K562 (cell line): ENCODE data around the gene MARS1. TPM values are rescaled to one million over a fixed set of nuclear protein-coding genes. Genes with fewer than 3 reads are reported as not detected.

Source experiments
- CHD7 ChIP-seq: fragments of 200-600 bp; sonication (generic); IDR thresholded peaks from one replicate; pipeline ENCODE4 v1.6.1; 2012; ENCODE audit warnings: mild to moderate bottlenecking, low read depth, low read length, inconsistent platforms
- PHB2 ChIP-seq: fragments of 450-650 bp; IDR thresholded peaks from 2 replicates; pipeline ENCODE4 v1.6.1; 2017; ENCODE audit warnings: low read depth
- RAD51 ChIP-seq: fragments of 450-650 bp; IDR thresholded peaks from 2 replicates; pipeline ENCODE4 v1.7.1; 2016; ENCODE audit warnings: low read depth, mild to moderate bottlenecking, borderline replicate concordance
- STAG1 ChIP-seq: sonication (generic); formaldehyde crosslinking; IDR thresholded peaks from 2 replicates; pipeline ENCODE4 v1.5.0; 2020; ENCODE audit warnings: missing genetic modification reagents, borderline replicate concordance
- ZBED1 ChIP-seq: IDR thresholded peaks from 2 replicates; pipeline ENCODE4 v1.6.1; 2014
- ZNF133 ChIP-seq: fragments of 250-450 bp; sonication (Bioruptor Pico); IDR thresholded peaks from 2 replicates; pipeline ENCODE4 v1.4.0; 2020; ENCODE audit warnings: mild to moderate bottlenecking
- ZNF263 ChIP-seq: sonication (generic); formaldehyde crosslinking; IDR thresholded peaks from 2 replicates; pipeline ENCODE4 v1.8.0; 2022; ENCODE audit warnings: mild to moderate bottlenecking, missing genetic modification reagents, borderline replicate concordance
- ZNF561 ChIP-seq: fragments of 450-650 bp; formaldehyde crosslinking; conservative IDR thresholded peaks from 2 replicates; pipeline ENCODE4 v1.4.0; 2020; ENCODE audit warnings: mild to moderate bottlenecking, moderate library complexity
- polyA plus RNA-seq, 8 experiments: library from polyadenylated mRNA; depleted of rRNA in 4 of 8; stranded (reverse) in 5 of 8; unstranded in 3 of 8; fragments of >200 nt; fragmentation: Nextera tagmentation in 2 of 8; fragmentation: Illumina TruSeq in 1 of 8; extraction: Ambion mirVana in 2 of 8; extraction: Trizol in 1 of 8; gene quantifications; 2 replicates each; pipeline versions ENCODE4 v1.2.1 to v1.2.3, GENCODE V29; 2011 to 2014; ENCODE audit warnings: inconsistent platforms in 1 of 8, missing spikeins in 1 of 8
- total RNA-seq, 7 experiments: library from RNA; depleted of rRNA in 6 of 7; stranded (reverse); fragments of >200 nt in 6 of 7; fragmentation: Illumina TruSeq in 2 of 7; extraction: Trizol in 2 of 7; gene quantifications; 2 replicates each; pipeline versions ENCODE4 v1.2.1 to v1.2.3, GENCODE V29; 2011 to 2021; ENCODE audit warnings: low replicate concordance in 1 of 7
- TF ChIP-seq, protein P1 (sequence below): fragments of 250-450 bp; sonication (Bioruptor Pico); IDR thresholded peaks from 2 replicates; pipeline ENCODE4 v1.5.0; 2021
- TF ChIP-seq, protein P2 (sequence below): sonication (generic); formaldehyde crosslinking; IDR thresholded peaks from 2 replicates; pipeline ENCODE4 v1.8.1; 2022; ENCODE audit warnings: missing genetic modification reagents
- TF ChIP-seq, protein P3 (sequence below): fragments of 450-650 bp; formaldehyde crosslinking; IDR thresholded peaks from 2 replicates; pipeline ENCODE4 v1.4.0; 2020; ENCODE audit warnings: mild to moderate bottlenecking, mixed read lengths
- TF ChIP-seq, protein P4 (sequence below): fragments of 250-450 bp; sonication (Bioruptor Pico); IDR thresholded peaks from 2 replicates; pipeline ENCODE4 v1.9.0; 2021; ENCODE audit warnings: mild to moderate bottlenecking

Gene MARS1
- total and polyA plus RNA-seq, 9 of the 15 experiments (the other 6 are each of a cell fraction or from before 2014, with no cell fraction given) = 117 to 382 (median 220) TPM

DNA sequence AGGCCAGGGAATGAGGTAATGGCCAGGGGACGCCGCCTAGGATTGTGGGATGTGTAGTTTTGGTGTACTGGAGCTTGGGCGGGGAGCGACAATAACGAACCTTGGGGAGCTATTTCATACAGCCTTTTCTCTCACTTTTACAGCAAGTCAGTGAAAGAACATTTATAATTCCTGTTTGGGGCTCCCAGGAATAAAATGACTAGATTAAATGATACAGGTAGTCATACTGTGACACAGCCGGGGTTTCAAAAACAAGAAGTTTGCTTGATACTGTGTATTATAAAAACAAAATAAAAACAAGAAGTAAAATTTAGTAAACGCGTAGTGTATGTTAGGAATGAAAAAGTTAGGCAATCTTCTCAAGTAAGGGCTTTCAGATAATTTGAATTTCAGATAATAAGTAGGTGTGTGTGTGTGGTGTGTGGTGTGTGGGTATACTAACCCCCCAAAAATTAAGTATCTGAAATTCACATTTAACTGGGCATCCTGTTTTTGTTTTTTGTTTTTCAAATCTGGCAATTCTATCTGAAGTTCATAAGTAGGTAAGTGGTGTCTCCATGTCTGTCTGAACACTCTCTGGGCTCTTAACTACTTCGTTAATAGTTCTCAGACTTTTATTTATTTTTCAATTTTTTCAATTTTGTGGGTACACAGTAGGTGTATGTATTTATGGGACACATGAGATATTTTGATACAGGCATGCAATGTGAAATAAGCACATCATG is 59.6 kb downstream of the MARS1 start (continued):
- TF ChIP-seq CHD7 (no peak), ZNF133 (CRISPR knock-in tag) (no peak), PHB2 (no peak), ZNF561 (no peak), ZBED1 (no peak; the same call in 1 of the 2 replicates), RAD51 (0 out of 2 replicates have a peak, but pooled peaks have one; percentile 8), ZNF263 (CRISPR knock-in tag) (no peak), STAG1 (CRISPR knock-in tag) (no peak)
- TF ChIP-seq, protein P1, sequence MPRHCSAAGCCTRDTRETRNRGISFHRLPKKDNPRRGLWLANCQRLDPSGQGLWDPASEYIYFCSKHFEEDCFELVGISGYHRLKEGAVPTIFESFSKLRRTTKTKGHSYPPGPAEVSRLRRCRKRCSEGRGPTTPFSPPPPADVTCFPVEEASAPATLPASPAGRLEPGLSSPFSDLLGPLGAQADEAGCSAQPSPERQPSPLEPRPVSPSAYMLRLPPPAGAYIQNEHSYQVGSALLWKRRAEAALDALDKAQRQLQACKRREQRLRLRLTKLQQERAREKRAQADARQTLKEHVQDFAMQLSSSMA (CRISPR knock-in tag) = no peak
- TF ChIP-seq, protein P2, sequence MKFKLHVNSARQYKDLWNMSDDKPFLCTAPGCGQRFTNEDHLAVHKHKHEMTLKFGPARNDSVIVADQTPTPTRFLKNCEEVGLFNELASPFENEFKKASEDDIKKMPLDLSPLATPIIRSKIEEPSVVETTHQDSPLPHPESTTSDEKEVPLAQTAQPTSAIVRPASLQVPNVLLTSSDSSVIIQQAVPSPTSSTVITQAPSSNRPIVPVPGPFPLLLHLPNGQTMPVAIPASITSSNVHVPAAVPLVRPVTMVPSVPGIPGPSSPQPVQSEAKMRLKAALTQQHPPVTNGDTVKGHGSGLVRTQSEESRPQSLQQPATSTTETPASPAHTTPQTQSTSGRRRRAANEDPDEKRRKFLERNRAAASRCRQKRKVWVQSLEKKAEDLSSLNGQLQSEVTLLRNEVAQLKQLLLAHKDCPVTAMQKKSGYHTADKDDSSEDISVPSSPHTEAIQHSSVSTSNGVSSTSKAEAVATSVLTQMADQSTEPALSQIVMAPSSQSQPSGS (CRISPR knock-in tag) = no peak; the same call in 1 of the 2 replicates
- TF ChIP-seq, protein P3, sequence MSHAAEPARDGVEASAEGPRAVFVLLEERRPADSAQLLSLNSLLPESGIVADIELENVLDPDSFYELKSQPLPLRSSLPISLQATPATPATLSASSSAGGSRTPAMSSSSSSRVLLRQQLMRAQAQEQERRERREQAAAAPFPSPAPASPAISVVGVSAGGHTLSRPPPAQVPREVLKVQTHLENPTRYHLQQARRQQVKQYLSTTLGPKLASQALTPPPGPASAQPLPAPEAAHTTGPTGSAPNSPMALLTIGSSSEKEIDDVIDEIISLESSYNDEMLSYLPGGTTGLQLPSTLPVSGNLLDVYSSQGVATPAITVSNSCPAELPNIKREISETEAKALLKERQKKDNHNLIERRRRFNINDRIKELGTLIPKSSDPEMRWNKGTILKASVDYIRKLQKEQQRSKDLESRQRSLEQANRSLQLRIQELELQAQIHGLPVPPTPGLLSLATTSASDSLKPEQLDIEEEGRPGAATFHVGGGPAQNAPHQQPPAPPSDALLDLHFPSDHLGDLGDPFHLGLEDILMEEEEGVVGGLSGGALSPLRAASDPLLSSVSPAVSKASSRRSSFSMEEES (CRISPR knock-in tag) = no peak
- TF ChIP-seq, protein P4, sequence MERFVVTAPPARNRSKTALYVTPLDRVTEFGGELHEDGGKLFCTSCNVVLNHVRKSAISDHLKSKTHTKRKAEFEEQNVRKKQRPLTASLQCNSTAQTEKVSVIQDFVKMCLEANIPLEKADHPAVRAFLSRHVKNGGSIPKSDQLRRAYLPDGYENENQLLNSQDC (CRISPR knock-in tag) = no peak
